SHP77 (cell line): ENCODE results near the gene DLG3.

Experiments used
- DNase-seq, 2 experiments: peaks; one replicate each; lab custom pipeline; 2025; lab: John Stamatoyannopoulos, UW

DLG3 gene

GRCh38 chrX:70437921-70438665 is 6.5 kb upstream of the DLG3 start:
- DNase-seq, result no peak

- no peak for DNase-seq
Observed at GRCh38 chrX:70439016-70439415, 5.6 kb upstream of the DLG3 start.

GRCh38 chrX:70442224-70442623 is 2.4 kb upstream of the DLG3 start:
- no peak for DNase-seq

GRCh38 chrX:70444946-70445656 is 466 bp downstream of the DLG3 start:
- no peak for DNase-seq

- DNase-seq, result no peak
Observed at GRCh38 chrX:70445951-70446350, 1.3 kb downstream of the DLG3 start.

- DNase-seq, result no peak
Observed at GRCh38 chrX:70446380-70447350, 2.0 kb downstream of the DLG3 start.

- no peak for DNase-seq
Observed at GRCh38 chrX:70449457-70449966, 4.9 kb downstream of the DLG3 start.

- DNase-seq, result peak; percentile 16 to 23
Observed at GRCh38 chrX:70452143-70452733, 7.6 kb downstream of the DLG3 start.

- DNase-seq, result no peak
Observed at GRCh38 chrX:70453024-70453618, 8.5 kb downstream of the DLG3 start.

GRCh38 chrX:70454441-70455365 is 10.1 kb downstream of the DLG3 start:
- DNase-seq, result peak; percentile 67 to 86

GRCh38 chrX:70455366-70456202 is 10.9 kb downstream of the DLG3 start:
- DNase-seq, result peak in 1 of 2 experiments; percentile 13

- no peak for DNase-seq
Observed at GRCh38 chrX:70456256-70456655, 11.6 kb downstream of the DLG3 start.

- DNase-seq, result no peak
Observed at GRCh38 chrX:70461026-70461425, 16.4 kb downstream of the DLG3 start.

- no peak for DNase-seq
Observed at GRCh38 chrX:70464051-70464450, 19.4 kb downstream of the DLG3 start.

- DNase-seq, result no peak
Observed at GRCh38 chrX:70466968-70467367, 22.3 kb downstream of the DLG3 start.

GRCh38 chrX:70468709-70469108 is 24.1 kb downstream of the DLG3 start:
- DNase-seq, result no peak

- DNase-seq, result no peak
Observed at GRCh38 chrX:70470850-70471289, 26.2 kb downstream of the DLG3 start.

- DNase-seq, result no peak
Observed at GRCh38 chrX:70476166-70476933, 31.7 kb downstream of the DLG3 start.
